SIG-M5 treated with dmso at 0.1 percent for 504 hours (cell line): Measurements from ENCODE around the gene WNT4.

ENCODE experiments used
- DNase-seq: peaks from one replicate; lab custom pipeline; 2025; ENCODE audit not compliant: unreplicated experiment; lab: John Stamatoyannopoulos, UW

The WNT4 gene

GRCh38 chr1:22164841-22165808 is 22.2 kb upstream of the WNT4 start:
- no peak for DNase-seq

- DNase-seq, result no peak
Observed at GRCh38 chr1:22163564-22163963, 20.7 kb upstream of the WNT4 start.

GRCh38 chr1:22163137-22163536 is 20.2 kb upstream of the WNT4 start:
- no peak for DNase-seq

- no peak for DNase-seq
Observed at GRCh38 chr1:22159891-22160290, 17.0 kb upstream of the WNT4 start.

GRCh38 chr1:22158654-22159053 is 15.8 kb upstream of the WNT4 start:
- no peak for DNase-seq

- no peak for DNase-seq
Observed at GRCh38 chr1:22157359-22157966, 14.6 kb upstream of the WNT4 start.

- DNase-seq, result no peak
Observed at GRCh38 chr1:22155517-22155916, 12.6 kb upstream of the WNT4 start.

GRCh38 chr1:22154626-22155025 is 11.7 kb upstream of the WNT4 start:
- DNase-seq, result no peak

- DNase-seq, result no peak
Observed at GRCh38 chr1:22153660-22154437, 11.0 kb upstream of the WNT4 start.

GRCh38 chr1:22150923-22151322 is 8.0 kb upstream of the WNT4 start:
- no peak for DNase-seq

- no peak for DNase-seq
Observed at GRCh38 chr1:22142315-22143064, 407 bp downstream of the WNT4 start.

GRCh38 chr1:22141554-22142314 is 1.2 kb downstream of the WNT4 start:
- no peak for DNase-seq

GRCh38 chr1:22140694-22141093 is 2.2 kb downstream of the WNT4 start:
- no peak for DNase-seq

- no peak for DNase-seq
Observed at GRCh38 chr1:22139817-22140216, 3.1 kb downstream of the WNT4 start.

GRCh38 chr1:22139066-22139594 is 3.8 kb downstream of the WNT4 start:
- DNase-seq, result no peak

GRCh38 chr1:22137004-22137720 is 5.7 kb downstream of the WNT4 start:
- no peak for DNase-seq

- DNase-seq, result no peak
Observed at GRCh38 chr1:22133931-22134324, 9.0 kb downstream of the WNT4 start.

GRCh38 chr1:22133247-22133930 is 9.5 kb downstream of the WNT4 start:
- no peak for DNase-seq
